ENCODE measurements around the gene CXCL12. TPM values are rescaled to one million over a fixed set of nuclear protein-coding genes. Genes with fewer than 3 reads are reported as not detected.

Gene CXCL12
- total RNA-seq, 1 experiment from 2014 or later, result 0.47 TPM

DNA sequence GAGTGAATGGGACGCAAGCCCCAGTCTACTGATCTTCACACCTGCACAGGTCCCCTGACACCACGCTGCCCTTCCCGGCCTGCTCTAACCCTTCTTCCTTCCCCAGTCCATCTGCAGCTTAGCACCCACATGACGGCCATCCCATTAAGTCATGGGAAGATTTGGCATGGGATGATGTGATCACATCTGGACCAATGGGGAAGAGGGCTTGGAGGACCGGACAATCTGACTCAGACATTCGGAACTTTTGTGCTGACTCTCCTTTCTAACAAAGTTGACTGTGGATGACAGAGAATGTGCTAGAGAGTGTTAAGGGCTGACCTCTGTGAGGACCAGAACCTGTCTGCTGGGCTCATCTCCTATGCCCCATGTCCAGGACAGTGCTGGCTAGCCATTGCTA is 15.6 kb downstream of the CXCL12 start:
- Histone ChIP-seq H3K9ac (ENCODE audit: low read length) (no peak overlapping the region), H3K4me3 (replicated peaks in 1 of 2; ENCODE audit: low read depth in 1 of 2, low read length in 2 of 2) (no peak overlapping the region), H3K79me2 (ENCODE audit: insufficient read depth, low read length) (no peaks in the 10 kb centered on the region), H3K4me1 (ENCODE audit: control insufficient read depth in 1 of 2, insufficient read depth in 2 of 2, low read length in 2 of 2) (no peaks in the 10 kb centered on the region), H3K9me2 (ENCODE audit: insufficient read depth) (no peaks in the 10 kb centered on the region), H3K27ac (ENCODE audit: low read depth, low read length) (no peak overlapping the region), H3K36me3 (ENCODE audit: control insufficient read depth in 1 of 2, insufficient read depth in 2 of 2, low read length in 2 of 2) (no peaks in the 10 kb centered on the region), H2AFZ (ENCODE audit: low read depth, low read length, poor library complexity, severe bottlenecking) (no peak overlapping the region), H3K27me3 (ENCODE audit: insufficient read depth, low read length) (peaks cover 27% of the 10 kb centered on the region), H3K9me3 (ENCODE audit: control insufficient read depth in 1 of 2, insufficient read depth in 1 of 2, low read depth in 1 of 2, low read length in 2 of 2) (no peaks in the 10 kb centered on the region), H4K20me1 (ENCODE audit: insufficient read depth) (no peaks in the 10 kb centered on the region), H3K4me2 (ENCODE audit: low read length) (no peak overlapping the region)
- ChIA-PET CTCF (interaction anchor here (1.6 kb wide), 1 partner anchor 18 kb away, joined by 4 read pairs; no protein-coding TSS in a partner anchor), RAD21 (ENCODE audit: low non-redundant PET in 1 of 2, low total read pairs in 2 of 2, uncharacterized antibody in 2 of 2, unreplicated experiment in 2 of 2) (no interaction called here), POLR2A (no interaction called here)
- no TSS peak for BruUV-seq (replicated peaks)
- TF ChIP-seq SIN3A (IDR thresholded peaks at IDR 0.05; ENCODE audit: low read depth) (no peak), JUND (IDR thresholded peaks at IDR 0.05) (no peak), FOSL1 (IDR thresholded peaks at IDR 0.05; ENCODE audit: low read depth) (no peak), POLR2A (IDR thresholded peaks at IDR 0.05; ENCODE audit: borderline replicate concordance, extremely low read depth, insufficient read depth, insufficient read length) (no peak), CEBPB (IDR thresholded peaks at IDR 0.05; ENCODE audit: low read depth) (no peak), EZH2 (IDR thresholded peaks at IDR 0.05) (no peak), YY1 (IDR thresholded peaks at IDR 0.05; ENCODE audit: extremely low read depth, insufficient replicate concordance, low read depth, low read length) (no peak), POLR2AphosphoS5 (IDR thresholded peaks at IDR 0.05; ENCODE audit: low read depth, low read length) (no peak), ELF1 (IDR thresholded peaks at IDR 0.05; ENCODE audit: borderline replicate concordance, low read depth) (no peak), ZNF274 (IDR thresholded peaks at IDR 0.05; ENCODE audit: low read depth, low read length) (no peak), EZH2phosphoT487 (IDR thresholded peaks at IDR 0.05; ENCODE audit: borderline replicate concordance) (no peak), ZFX (IDR thresholded peaks at IDR 0.05) (no peak), RAD21 (IDR thresholded peaks at IDR 0.05; ENCODE audit: low read depth) (no peak), CBX3 (IDR thresholded peaks at IDR 0.05; ENCODE audit: low read depth) (no peak)
- TF ChIP-seq, protein P1, sequence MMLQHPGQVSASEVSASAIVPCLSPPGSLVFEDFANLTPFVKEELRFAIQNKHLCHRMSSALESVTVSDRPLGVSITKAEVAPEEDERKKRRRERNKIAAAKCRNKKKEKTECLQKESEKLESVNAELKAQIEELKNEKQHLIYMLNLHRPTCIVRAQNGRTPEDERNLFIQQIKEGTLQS (IDR thresholded peaks at IDR 0.05), result no peak
- TF ChIP-seq, protein P2, sequence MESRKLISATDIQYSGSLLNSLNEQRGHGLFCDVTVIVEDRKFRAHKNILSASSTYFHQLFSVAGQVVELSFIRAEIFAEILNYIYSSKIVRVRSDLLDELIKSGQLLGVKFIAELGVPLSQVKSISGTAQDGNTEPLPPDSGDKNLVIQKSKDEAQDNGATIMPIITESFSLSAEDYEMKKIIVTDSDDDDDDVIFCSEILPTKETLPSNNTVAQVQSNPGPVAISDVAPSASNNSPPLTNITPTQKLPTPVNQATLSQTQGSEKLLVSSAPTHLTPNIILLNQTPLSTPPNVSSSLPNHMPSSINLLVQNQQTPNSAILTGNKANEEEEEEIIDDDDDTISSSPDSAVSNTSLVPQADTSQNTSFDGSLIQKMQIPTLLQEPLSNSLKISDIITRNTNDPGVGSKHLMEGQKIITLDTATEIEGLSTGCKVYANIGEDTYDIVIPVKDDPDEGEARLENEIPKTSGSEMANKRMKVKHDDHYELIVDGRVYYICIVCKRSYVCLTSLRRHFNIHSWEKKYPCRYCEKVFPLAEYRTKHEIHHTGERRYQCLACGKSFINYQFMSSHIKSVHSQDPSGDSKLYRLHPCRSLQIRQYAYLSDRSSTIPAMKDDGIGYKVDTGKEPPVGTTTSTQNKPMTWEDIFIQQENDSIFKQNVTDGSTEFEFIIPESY (IDR thresholded peaks at IDR 0.05; ENCODE audit: extremely low read depth, insufficient replicate concordance, low read length), result no peak
- TF ChIP-seq, protein P3, sequence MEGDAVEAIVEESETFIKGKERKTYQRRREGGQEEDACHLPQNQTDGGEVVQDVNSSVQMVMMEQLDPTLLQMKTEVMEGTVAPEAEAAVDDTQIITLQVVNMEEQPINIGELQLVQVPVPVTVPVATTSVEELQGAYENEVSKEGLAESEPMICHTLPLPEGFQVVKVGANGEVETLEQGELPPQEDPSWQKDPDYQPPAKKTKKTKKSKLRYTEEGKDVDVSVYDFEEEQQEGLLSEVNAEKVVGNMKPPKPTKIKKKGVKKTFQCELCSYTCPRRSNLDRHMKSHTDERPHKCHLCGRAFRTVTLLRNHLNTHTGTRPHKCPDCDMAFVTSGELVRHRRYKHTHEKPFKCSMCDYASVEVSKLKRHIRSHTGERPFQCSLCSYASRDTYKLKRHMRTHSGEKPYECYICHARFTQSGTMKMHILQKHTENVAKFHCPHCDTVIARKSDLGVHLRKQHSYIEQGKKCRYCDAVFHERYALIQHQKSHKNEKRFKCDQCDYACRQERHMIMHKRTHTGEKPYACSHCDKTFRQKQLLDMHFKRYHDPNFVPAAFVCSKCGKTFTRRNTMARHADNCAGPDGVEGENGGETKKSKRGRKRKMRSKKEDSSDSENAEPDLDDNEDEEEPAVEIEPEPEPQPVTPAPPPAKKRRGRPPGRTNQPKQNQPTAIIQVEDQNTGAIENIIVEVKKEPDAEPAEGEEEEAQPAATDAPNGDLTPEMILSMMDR (IDR thresholded peaks at IDR 0.05 in 2 of 3, conservative IDR thresholded peaks at IDR 0.05 in 1 of 3; ENCODE audit: borderline replicate concordance in 1 of 3, insufficient read depth in 1 of 3, low read depth in 2 of 3, low read length in 2 of 3), result no peak
- TF ChIP-seq, protein P4, sequence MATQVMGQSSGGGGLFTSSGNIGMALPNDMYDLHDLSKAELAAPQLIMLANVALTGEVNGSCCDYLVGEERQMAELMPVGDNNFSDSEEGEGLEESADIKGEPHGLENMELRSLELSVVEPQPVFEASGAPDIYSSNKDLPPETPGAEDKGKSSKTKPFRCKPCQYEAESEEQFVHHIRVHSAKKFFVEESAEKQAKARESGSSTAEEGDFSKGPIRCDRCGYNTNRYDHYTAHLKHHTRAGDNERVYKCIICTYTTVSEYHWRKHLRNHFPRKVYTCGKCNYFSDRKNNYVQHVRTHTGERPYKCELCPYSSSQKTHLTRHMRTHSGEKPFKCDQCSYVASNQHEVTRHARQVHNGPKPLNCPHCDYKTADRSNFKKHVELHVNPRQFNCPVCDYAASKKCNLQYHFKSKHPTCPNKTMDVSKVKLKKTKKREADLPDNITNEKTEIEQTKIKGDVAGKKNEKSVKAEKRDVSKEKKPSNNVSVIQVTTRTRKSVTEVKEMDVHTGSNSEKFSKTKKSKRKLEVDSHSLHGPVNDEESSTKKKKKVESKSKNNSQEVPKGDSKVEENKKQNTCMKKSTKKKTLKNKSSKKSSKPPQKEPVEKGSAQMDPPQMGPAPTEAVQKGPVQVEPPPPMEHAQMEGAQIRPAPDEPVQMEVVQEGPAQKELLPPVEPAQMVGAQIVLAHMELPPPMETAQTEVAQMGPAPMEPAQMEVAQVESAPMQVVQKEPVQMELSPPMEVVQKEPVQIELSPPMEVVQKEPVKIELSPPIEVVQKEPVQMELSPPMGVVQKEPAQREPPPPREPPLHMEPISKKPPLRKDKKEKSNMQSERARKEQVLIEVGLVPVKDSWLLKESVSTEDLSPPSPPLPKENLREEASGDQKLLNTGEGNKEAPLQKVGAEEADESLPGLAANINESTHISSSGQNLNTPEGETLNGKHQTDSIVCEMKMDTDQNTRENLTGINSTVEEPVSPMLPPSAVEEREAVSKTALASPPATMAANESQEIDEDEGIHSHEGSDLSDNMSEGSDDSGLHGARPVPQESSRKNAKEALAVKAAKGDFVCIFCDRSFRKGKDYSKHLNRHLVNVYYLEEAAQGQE (IDR thresholded peaks at IDR 0.05; ENCODE audit: low read depth), result no peak
- TF ChIP-seq, protein P5, sequence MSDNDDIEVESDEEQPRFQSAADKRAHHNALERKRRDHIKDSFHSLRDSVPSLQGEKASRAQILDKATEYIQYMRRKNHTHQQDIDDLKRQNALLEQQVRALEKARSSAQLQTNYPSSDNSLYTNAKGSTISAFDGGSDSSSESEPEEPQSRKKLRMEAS (IDR thresholded peaks at IDR 0.05), result no peak
- DNase-seq (ENCODE audit: low read depth, low spot score), result no peak
- intact Hi-C loops (cut with micrococcal nuclease), result no loop called here
- no peak for ATAC-seq
